ENCODE data around the gene TAAR2.
"Not testable (repeated sequence)": the region's sequence is repeated elsewhere in the genome, so short reads cannot be mapped to it uniquely, and the experiment has no call there.

GRCh38 chr6:132635906-132636305 lies 11.8 kb upstream of the TAAR2 start:
- not testable (repeated sequence) for TF ChIP-seq E2F1 (CRISPR knock-in tag; IDR thresholded peaks at IDR 0.05); MLX (CRISPR knock-in tag; IDR thresholded peaks at IDR 0.05); REL (CRISPR knock-in tag; conservative IDR thresholded peaks at IDR 0.05); HNRNPK (IDR thresholded peaks at IDR 0.05; ENCODE audit: low read depth, low read length, poor library complexity, severe bottlenecking); SIN3A (IDR thresholded peaks at IDR 0.05; ENCODE audit: borderline replicate concordance, low read depth, low read length); CTCF (CRISPR knock-in tag; IDR thresholded peaks at IDR 0.05); EZH2 (conservative IDR thresholded peaks at IDR 0.05; ENCODE audit: low read depth, low read length); POLR2A (IDR thresholded peaks at IDR 0.05; ENCODE audit: insufficient read depth in 1 of 2, low read depth in 2 of 2, low read length in 2 of 2); ZFP36L2 (CRISPR knock-in tag; IDR thresholded peaks at IDR 0.05); ZNF138 (CRISPR knock-in tag; IDR thresholded peaks at IDR 0.05; ENCODE audit: low read depth)
- TF ChIP-seq MAFK (conservative IDR thresholded peaks at IDR 0.05 in 1 of 2, IDR thresholded peaks at IDR 0.05 in 1 of 2; ENCODE audit: low read length in 2 of 2) = peak; percentile 88 to 92
